ENCODE results near the gene CSNK2A1.
"Not testable (repeated sequence)": the region's sequence is repeated elsewhere in the genome, so short reads cannot be mapped to it uniquely, and the experiment has no call there.

CSNK2A1 gene

GRCh38 chr20:454951-455350 lies 88.6 kb downstream of the CSNK2A1 start:
- DNase-seq (ENCODE audit: low spot score) = no peak

- DNase-seq (ENCODE audit: low spot score) = not testable (repeated sequence)
Measured at GRCh38 chr20:452021-452420, 91.6 kb downstream of the CSNK2A1 start.

DNA sequence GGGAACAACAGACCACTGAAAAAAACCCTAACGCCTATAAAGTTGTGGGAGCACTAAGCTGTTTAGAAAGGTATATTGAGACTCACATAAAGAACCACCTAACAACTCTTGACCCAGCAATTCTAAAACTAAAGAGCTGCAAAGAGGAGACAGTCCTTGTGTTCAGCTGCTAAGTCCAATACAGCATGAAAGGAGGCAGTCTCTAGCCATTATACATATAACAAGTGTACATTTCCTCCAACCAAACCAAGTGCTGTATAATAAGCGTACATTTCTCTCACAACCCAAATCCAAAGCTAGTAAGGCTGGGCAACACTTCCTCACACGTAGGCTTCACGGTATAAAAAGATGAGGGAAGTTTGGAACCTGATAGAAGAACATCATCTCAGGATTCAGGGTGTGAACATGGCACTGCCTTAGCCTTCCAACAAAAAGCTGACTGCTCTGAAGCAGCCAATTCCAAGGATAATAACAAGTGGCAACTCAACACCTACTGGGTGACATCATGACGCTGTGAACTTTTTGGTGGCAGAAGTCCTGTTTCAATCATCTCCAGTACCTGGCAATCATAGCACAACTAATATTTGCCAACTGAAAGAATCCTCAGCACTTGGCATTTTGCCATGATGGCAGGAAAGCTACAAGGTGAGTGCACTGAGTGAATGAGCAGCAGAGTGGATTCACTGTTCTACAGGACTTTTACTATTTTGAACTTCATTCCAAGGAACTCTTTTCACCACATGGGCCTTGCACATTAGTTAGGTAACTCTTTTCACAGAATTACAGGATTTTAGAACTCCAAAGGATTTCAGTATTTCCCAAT lies 97.9 kb downstream of the CSNK2A1 start:
- no peak for DNase-seq (ENCODE audit: low spot score)

DNA sequence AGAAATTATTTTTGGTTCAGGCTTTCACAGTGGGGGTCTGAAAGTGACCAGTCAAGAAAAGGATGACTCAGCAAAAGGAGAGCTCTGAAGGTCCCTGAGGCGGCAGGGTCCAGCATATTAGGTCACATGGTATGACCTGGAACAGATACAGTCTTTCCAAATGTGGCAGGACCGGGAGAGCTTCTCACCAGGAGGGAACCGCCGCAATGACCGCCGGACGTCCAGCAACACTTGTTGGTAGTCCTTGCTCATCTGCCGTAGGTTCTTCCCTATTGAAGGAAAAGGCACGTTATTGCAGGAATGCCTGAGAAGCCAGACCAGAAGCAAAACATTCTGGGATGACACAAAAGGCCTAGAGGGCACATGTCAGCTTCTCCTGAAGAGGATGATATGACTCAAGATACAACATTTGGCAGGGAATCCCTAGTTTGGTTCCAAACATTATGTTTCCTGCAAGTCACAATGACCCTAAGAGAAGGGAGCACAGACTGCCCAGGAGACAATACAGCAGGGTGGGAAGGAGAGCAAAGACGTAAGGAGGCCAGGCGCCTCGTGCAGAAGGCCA lies 98.6 kb downstream of the CSNK2A1 start:
- no peak for DNase-seq (ENCODE audit: low spot score)

GRCh38 chr20:444117-444516 lies 99.5 kb downstream of the CSNK2A1 start:
- DNase-seq (ENCODE audit: low spot score) = no peak

- DNase-seq (ENCODE audit: low spot score) = no peak
Measured at GRCh38 chr20:443223-443775, 100.3 kb downstream of the CSNK2A1 start.

DNA sequence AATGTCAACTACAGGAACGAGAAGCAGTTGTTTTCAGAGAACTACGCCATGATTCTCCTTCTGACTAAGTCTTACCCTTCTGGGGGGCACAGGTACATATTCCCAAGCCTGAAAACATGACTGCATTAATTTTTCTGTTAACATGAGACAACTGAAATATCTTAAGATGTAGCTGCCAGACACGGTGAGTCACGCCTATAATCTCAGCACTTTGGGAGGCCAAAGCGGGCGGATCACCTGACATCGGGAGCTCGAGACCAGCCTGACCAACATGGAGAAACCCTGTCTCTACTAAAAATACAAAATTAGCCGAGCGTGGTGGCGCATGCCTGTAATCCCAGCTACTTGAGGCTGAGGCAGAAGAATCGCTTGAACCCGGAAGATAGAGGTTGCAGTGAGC lies 103.0 kb downstream of the CSNK2A1 start:
- no peak for DNase-seq (ENCODE audit: low spot score)

DNA sequence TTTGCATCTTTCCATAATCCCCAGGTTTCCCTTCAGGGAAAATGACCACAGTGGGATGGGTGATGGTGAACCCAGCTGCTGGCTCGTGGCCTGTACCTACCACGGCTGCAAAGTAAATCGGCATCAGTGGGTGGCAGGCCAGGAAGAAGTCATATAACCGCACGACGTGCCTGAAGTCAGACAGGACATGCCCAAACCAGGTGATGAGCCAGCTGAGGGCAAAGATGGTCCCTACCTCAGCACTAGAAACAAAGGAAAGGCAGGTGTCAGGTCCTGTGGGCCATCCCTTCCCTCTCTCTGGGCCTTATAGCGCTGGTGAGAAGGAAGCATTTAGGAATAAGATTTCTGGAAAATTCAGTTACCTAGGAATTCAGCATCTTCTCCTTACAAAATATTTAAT lies 103.4 kb downstream of the CSNK2A1 start:
- no peak for DNase-seq (ENCODE audit: low spot score)

GRCh38 chr20:438571-439469 lies 104.8 kb downstream of the CSNK2A1 start:
- no peak for DNase-seq (ENCODE audit: low spot score)

GRCh38 chr20:437787-438486 lies 105.7 kb downstream of the CSNK2A1 start:
- no peak for DNase-seq (ENCODE audit: low spot score)

- no peak for DNase-seq (ENCODE audit: low spot score)
Measured at GRCh38 chr20:436476-436875, 107.1 kb downstream of the CSNK2A1 start.

DNA sequence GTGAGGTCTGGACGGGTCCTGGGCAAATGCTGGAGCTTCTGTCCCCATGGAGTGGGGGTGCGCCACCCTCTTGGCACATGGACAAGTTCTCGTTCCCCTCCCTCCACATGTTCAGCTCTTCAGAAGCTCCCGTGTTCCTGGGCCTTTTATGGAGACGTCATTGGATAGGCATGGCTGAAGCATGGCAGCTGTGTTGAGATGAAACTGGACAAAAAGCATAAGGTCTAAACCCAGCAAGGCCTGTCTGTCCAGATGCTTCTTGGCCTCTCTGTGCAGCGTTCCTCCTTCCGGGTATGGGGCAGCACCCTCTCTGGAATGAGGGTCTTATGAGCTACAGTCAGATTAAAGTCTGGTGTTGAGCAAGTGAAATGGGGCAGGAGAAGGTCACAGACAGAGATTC lies 108.0 kb downstream of the CSNK2A1 start:
- no peak for DNase-seq (ENCODE audit: low spot score)

- DNase-seq (ENCODE audit: low spot score) = no peak
Measured at GRCh38 chr20:434661-435419, 108.8 kb downstream of the CSNK2A1 start.

DNA sequence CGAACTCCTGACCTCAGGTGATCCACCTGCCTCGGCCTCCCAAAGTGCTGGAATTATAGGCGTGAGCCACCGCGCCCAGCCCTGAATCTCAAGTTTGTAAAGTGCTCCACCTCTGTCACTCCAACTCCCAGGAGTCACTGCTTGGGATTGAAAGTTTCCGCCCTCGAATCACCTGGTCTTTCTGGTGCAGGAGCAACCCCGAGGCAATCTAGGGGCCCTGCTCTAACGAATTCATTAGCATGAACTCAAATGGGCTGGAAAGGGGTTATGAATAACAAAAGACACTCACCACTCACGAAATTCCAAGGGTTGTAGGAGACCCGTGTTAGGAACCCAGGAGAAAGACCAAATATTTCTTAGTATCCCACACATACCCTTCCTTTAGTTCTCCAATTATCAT lies 109.4 kb downstream of the CSNK2A1 start:
- no peak for DNase-seq (ENCODE audit: low spot score)

DNA sequence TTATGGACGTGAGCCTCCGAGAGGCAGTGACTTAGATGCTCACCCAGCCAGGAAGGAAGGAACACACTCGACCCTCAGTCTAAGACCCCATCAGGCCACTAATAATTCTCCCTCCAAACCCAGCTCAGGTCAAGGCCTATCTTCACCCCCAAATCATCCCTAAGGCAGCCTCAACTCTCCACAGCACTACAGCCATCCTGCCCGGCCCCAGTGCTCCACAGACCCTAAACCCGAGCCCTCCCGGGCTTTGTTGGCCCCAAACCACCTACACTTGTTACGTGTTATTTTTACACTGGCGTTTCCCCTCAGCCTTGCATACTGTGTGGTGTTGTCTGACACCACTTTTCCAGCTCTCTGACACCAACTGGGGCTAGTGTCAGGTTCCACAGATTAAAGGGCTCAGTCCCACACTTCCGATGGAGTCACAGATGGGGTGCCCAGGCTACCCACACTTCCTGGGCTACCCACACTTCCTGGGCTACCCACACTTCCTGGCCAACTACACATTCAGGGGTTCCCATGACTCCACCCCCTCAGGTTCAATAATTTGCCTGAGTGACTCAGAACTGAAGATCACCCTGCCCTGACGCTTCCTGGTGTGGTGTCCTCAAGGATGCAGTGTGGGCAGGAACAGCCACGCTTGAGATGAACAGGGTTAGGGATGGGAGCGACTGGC lies 110.2 kb downstream of the CSNK2A1 start:
- DNase-seq (ENCODE audit: low spot score) = no peak

GRCh38 chr20:432677-433299 lies 110.8 kb downstream of the CSNK2A1 start:
- DNase-seq (ENCODE audit: low spot score) = no peak

GRCh38 chr20:432208-432607 lies 111.4 kb downstream of the CSNK2A1 start:
- DNase-seq (ENCODE audit: low spot score) = no peak

DNA sequence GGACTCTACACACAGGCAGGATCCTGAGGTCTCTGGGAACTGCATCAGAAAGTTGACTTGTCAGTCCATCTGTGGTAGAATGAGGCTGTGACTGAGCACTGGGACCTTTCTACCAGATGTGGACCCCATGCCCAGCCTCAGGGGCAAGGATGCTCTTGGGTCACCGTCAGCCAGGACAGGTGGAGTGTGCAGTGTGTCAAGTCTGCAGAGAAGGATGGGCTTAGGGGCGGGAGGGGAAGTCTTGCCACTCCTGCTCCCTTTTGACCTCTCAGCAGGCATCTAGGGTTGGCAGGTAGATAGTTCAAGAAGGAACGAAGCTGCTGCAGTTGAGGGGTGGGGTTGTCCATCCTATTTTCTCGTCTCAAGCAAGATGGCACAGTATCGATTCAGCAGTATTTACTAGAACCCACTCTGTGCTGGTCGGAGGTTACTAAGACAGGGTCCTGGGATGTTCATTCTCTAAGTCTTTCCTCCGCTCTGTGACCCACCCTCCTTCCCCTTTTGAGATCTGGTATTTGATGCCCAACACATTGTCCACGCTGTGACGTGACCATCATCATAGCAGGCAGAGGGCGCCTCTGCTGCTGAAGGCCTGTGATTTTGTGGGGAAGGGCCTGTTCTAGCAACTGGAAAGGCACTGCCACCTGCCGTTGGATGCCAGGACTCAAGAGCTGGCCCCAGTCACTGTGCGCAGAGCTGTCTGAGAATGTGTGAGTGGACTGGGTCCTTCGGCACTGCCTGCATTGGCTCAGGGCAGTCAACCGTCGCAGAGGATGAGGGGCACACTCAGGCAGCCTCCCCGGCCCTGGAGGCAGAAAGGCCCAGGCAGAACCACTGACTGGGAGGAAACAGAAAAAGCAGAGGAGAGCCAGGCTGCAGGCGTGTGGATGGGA lies 112.3 kb downstream of the CSNK2A1 start:
- peak; percentile 64 for DNase-seq (ENCODE audit: low spot score)
